ENCODE results near the gene ADGRE1. TPM values are rescaled to one million over a fixed set of nuclear protein-coding genes. Genes with fewer than 3 reads are reported as not detected.

Gene ADGRE1
- total and polyA plus RNA-seq, 8 donors = 0.09 to 15.2 (median 0.34) TPM

DNA sequence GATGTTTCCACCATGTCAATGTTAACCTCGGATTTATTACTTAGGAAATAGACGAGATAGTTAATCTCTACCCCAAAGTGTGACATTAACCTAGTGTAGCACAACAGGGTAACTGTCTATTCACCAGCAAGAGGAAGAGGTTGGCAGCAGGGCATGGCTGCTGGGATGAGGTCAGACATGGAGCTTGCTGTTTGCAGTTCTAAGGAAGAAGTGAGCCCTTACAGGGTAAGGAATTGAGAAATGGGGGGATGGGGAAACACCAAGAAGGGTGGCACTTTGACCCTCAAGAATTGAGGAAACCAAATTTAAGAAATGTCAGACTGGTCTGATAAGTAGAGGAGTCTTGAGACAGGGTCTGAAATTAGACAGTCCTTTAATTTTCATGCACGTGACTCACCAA lies 71.4 kb downstream of the ADGRE1 start:
- H3K27ac ChIP-seq = no peak overlapping the region
- no peaks in the 10 kb centered on the region for H3K4me1 ChIP-seq
- no peak overlapping the region for H3K4me3 ChIP-seq
- intact Hi-C loops (cut with DNase I) = no loop called here
- H3K36me3 ChIP-seq = no peaks in the 10 kb centered on the region
- DNase-seq = no peak
- TF ChIP-seq CTCF (IDR thresholded peaks at IDR 0.05) = no peak
- no peaks in the 10 kb centered on the region for H3K9me3 ChIP-seq
- peaks cover 0 to 12% of the 10 kb centered on the region in 2 donors for H3K27me3 ChIP-seq
- ATAC-seq = no peak

DNA sequence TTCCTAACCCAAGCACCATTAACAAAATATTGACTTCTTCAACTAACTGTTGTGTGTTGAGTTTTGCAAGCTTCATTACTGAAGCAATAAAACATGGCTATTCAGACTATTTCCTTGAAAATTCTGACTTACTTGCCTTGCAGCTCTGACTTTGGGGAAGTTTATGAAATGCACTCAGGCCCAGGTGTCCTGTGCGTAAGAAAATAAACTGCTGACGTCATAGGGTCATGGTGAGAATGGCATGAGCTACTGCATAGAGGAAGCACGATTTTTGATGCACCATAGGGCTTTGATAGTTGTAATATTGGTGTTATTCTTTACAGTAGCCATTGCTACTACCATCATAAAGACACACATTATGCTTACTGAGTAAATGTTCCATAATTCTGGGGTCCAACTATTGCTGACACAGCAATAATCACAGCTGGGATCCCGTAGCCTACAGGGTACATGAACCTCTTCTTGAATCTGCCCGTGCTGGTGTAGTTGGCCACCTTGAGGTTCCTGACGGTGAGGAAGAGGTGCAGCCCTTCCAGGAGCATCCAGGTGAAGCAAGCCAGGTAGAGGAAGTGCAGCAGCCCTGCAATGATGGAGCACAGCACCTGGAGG lies 76.0 kb downstream of the ADGRE1 start:
- DNase-seq = no peak
- ATAC-seq = no peak
- no peak overlapping the region for H3K4me3 ChIP-seq
- intact Hi-C loops (cut with DNase I) = no loop called here
- peaks cover 0 to 16% of the 10 kb centered on the region in 2 donors for H3K27me3 ChIP-seq
- no peak for TF ChIP-seq CTCF (IDR thresholded peaks at IDR 0.05)
- H3K36me3 ChIP-seq = no peaks in the 10 kb centered on the region
- peaks cover 0 to 3% of the 10 kb centered on the region in 2 donors for H3K4me1 ChIP-seq
- no peaks in the 10 kb centered on the region for H3K9me3 ChIP-seq
- H3K27ac ChIP-seq = no peak overlapping the region

GRCh38 chr19:6963937-6964336 lies 76.6 kb downstream of the ADGRE1 start:
- Histone ChIP-seq H3K4me3 (no peak overlapping the region), H3K4me1 (peaks cover 0 to 3% of the 10 kb centered on the region in 2 donors), H3K27me3 (peaks cover 0 to 16% of the 10 kb centered on the region in 2 donors), H3K9me3 (no peaks in the 10 kb centered on the region), H3K36me3 (no peaks in the 10 kb centered on the region), H3K27ac (no peak overlapping the region)
- no peak for DNase-seq
- peak; percentile 20 to 45 for TF ChIP-seq CTCF (IDR thresholded peaks at IDR 0.05)
- ATAC-seq = no peak
- intact Hi-C loops (cut with DNase I) = no loop called here

- no peaks in the 10 kb centered on the region for H3K9me3 ChIP-seq
- H3K27ac ChIP-seq = no peak overlapping the region
- H3K27me3 ChIP-seq = peaks cover 0 to 16% of the 10 kb centered on the region in 2 donors
- no peak for TF ChIP-seq CTCF (IDR thresholded peaks at IDR 0.05)
- ATAC-seq (no peak), DNase-seq (no peak)
- H3K4me1 ChIP-seq = peaks cover 0 to 3% of the 10 kb centered on the region in 2 donors
- no peak overlapping the region for H3K4me3 ChIP-seq
- intact Hi-C loops (cut with DNase I) = no loop called here
- H3K36me3 ChIP-seq = no peaks in the 10 kb centered on the region
Observed at GRCh38 chr19:6967967-6968366, 80.6 kb downstream of the ADGRE1 start.

- Histone ChIP-seq H3K4me3 (no peak overlapping the region), H3K9me3 (no peaks in the 10 kb centered on the region), H3K27me3 (peaks cover 0 to 16% of the 10 kb centered on the region in 2 donors), H3K4me1 (peaks cover 0 to 3% of the 10 kb centered on the region in 2 donors), H3K27ac (peak overlapping the region in 1 of 2 donors; percentile 66), H3K36me3 (no peaks in the 10 kb centered on the region)
- no peak for TF ChIP-seq CTCF (IDR thresholded peaks at IDR 0.05)
- ATAC-seq = no peak
- intact Hi-C loops (cut with DNase I) = no loop called here
- DNase-seq = no peak
Observed at GRCh38 chr19:6969490-6969889, 82.1 kb downstream of the ADGRE1 start.
